ENCODE data around the gene MTF1. TPM values are rescaled to one million over a fixed set of nuclear protein-coding genes. Genes with fewer than 3 reads are reported as not detected.
"Not testable (repeated sequence)": the region's sequence is repeated elsewhere in the genome, so short reads cannot be mapped to it uniquely, and the experiment has no call there.

MTF1 gene
- polyA plus RNA-seq, 10 donors, result 4.8 to 8.0 (median 6.1) TPM

GRCh38 chr1:37794372-37795339 lies 64.7 kb downstream of the MTF1 start:
- peak in 1 of 3 donors; percentile 22 for DNase-seq

- peak; percentile 14 to 71 (median 42) for DNase-seq
These were observed 65.5 kb downstream of the MTF1 start, which contains the start of gene MANEAL for GRCh38 chr1:37793773-37794371. Gene MANEAL, plus strand, starts transcription at chr1:37793847. Its CDS starts 336 bp downstream, at chr1:37794183.

DNA sequence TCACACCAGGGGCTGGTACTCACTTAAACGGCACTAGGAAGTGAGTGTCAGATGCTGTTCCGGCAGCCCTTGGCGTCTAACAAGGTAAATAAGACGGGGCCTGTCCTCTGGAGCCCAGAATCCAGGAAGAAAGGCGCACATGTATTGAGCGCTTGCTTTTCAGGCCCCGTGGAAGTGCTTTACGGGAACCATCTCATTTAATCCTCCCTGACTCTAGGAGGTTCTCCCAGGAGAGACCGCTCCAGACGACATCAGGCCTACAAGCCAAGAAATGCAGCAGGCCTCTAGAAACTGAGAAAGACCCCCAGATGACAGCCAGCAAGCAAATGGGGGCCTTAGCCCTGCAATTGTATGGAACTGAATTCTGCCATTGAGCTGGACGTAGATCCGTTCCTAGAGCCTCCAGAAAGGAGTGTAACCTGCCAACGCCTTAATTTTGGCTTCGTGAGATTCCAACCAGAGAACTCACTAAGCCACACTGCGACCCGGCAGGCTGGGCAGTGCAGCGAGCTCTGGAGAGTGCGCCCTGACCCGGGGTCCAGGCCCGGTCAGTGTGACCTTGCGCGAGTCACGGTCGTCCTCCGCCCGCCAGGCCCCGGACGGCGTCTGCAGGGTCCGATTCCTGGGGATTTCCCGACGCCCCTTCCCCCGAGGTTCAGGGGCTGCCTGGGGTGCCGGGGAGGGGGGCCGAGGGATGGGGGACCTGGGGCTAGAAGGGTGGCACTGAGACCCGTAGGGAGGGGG lies 66.3 kb downstream of the MTF1 start:
- DNase-seq, result no peak

DNA sequence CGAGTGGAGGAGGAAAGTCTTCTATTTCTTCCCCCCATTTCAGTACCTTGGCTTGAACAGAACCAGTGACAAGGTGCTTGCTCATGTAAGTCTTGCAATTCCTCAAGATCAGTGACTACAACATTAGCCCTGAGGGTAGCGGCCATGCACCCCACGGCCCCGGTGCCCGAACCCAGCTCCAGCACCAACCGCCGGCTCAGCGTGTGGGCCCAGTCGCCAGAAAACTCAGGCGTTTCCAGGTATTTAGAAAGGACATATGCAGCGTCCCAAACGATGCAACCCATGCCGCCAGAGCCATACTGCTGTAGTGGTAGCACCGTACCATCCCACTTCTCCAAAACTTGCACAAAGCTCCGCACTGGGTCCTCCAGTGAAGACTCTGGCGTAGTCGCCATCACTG lies 76.9 kb downstream of the MTF1 start:
- no peak for DNase-seq

DNA sequence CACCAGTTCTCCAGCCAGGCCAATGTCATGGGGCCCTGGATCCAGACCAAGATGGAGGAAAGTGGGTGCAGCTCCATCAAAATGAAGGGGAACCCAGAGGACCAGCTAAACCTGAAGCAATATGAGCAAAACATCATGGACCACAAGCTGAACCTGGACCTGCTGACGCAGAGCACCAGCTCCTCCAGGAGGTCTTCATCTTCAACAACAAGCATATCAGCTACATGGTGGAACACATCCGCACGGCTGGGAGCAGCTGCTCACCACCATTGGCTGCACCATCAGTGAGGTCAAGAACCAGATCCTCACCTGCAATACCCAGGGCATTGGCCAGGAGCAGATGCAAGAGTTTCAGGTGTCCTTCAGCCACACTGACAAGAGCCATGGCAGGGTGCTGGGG lies 80.7 kb downstream of the MTF1 start:
- DNase-seq, result no peak

- DNase-seq, result no peak
These were observed 82.4 kb downstream of the MTF1 start for GRCh38 chr1:37776946-37777516.

- not testable (repeated sequence) for DNase-seq
These were observed 88.0 kb downstream of the MTF1 start for GRCh38 chr1:37771440-37771839.

DNA sequence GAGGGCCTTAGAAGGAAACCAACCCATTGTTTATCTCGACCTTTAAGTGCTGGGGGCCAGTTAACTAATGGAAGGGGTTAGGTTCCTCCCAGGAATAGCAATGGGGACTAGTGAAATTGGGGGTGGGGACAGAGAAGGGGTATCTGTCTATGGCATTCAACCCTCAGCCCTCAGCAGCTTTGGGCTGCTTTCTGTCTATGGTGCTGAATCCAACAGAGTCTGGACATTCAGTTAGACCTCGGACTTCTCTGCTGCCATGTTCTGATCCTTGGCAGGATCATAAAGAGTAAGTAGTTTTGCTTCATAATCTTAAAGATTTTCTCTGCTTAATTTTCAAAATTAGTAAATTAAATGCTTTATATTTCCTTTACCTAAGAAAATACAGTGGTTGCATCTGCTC lies 91.9 kb downstream of the MTF1 start:
- DNase-seq, result no peak

- no peak for DNase-seq
These were observed 93.3 kb downstream of the MTF1 start for GRCh38 chr1:37765916-37766664.

GRCh38 chr1:37764888-37765441 lies 94.4 kb downstream of the MTF1 start, which contains the start of gene EPHA10:
Gene EPHA10, minus strand, starts transcription at chr1:37765120. Its CDS starts 54 bp downstream, at chr1:37765066.
- no peak for DNase-seq

DNA sequence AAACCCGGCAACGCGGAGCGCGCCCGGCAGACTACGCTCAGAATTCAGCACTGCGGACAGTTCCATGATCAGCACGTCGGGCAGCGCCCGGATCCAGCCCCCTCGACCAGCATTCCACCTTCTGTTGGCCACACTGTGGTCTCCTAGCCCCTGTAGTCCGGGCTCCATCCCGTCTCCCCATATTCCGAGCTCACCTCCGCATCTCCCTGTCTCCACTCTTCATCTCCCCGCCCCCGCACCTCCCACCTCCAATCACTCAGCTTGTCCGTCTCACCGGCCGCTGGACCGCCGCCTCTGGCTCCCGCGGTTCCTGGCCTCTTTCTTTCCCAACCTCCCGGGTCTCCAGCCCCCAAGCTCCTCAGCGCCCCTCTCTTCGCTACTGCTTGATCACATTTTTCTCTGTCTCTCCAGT lies 95.0 kb downstream of the MTF1 start:
- peak; percentile 22 to 72 (median 70) for DNase-seq

GRCh38 chr1:37763791-37764413 lies 95.5 kb downstream of the MTF1 start:
- DNase-seq, result no peak

DNA sequence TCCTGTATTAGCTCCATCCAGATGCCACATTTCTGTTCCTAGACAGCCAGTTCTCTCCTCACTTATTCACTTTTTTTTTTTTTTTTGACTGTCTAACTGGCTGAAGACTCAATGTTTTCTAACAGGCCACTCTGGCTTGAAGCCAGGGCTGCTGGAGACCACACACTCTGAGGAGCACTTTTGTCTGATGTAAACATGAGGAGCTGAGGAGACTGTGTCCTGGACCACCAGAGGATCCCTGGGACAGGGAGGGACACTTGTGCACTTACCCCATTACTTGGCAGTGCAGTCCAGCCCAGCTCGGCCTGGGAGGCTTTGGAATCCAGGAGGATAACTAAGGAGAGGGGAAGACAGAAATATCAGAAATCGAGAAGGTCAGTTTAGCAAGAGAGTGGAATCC lies 96.9 kb downstream of the MTF1 start:
- no peak for DNase-seq

- DNase-seq, result no peak
These were observed 97.8 kb downstream of the MTF1 start for GRCh38 chr1:37761416-37762095.

Other genes starting within 250 kb of the MTF1 start
- 1 to 10 TPM in 2 of 10 donors, under 1 TPM in 3, not detected in 5; 0.09 to 2.8 (median 0.16) TPM for gene RSPO1, start 224.7 kb downstream of the MTF1 start, polyA plus RNA-seq (ENCODE audit: insufficient read length in 10 of 10)
- 10 to 100 TPM in 5 of 10 donors, 1 to 10 TPM in 5; 5.7 to 15.7 (median 9.7) TPM for gene CDCA8, start 167.1 kb downstream of the MTF1 start, polyA plus RNA-seq (ENCODE audit: insufficient read length in 10 of 10)
- under 1 TPM in 5 of 10 donors, not detected in 5; 0.04 to 0.26 (median 0.18) TPM for gene EPHA10, start 94.5 kb downstream of the MTF1 start, polyA plus RNA-seq (ENCODE audit: insufficient read length in 10 of 10)
- gene MANEAL, start 65.7 kb downstream of the MTF1 start, polyA plus RNA-seq (ENCODE audit: insufficient read length in 10 of 10), result 1 to 10 TPM; 2.0 to 5.1 (median 3.0) TPM
- 10 to 100 TPM; 28.1 to 55.2 (median 34.3) TPM for gene C1orf122, start 51.8 kb downstream of the MTF1 start, polyA plus RNA-seq (ENCODE audit: insufficient read length in 10 of 10)
- 1 to 10 TPM; 6.4 to 9.5 (median 7.7) TPM for gene YRDC, start 51.4 kb downstream of the MTF1 start, polyA plus RNA-seq (ENCODE audit: insufficient read length in 10 of 10)
- gene INPP5B, start 87.5 kb upstream of the MTF1 start, polyA plus RNA-seq (ENCODE audit: insufficient read length in 10 of 10), result 10 to 100 TPM in 9 of 10 donors, 1 to 10 TPM in 1; 7.1 to 13.6 (median 10.8) TPM
- gene SF3A3, start 130.4 kb upstream of the MTF1 start, polyA plus RNA-seq (ENCODE audit: insufficient read length in 10 of 10), result 10 to 100 TPM; 38.8 to 75.4 (median 57.2) TPM
- gene FHL3, start 145.9 kb upstream of the MTF1 start, polyA plus RNA-seq (ENCODE audit: insufficient read length in 10 of 10), result 100 to 1,000 TPM in 9 of 10 donors, 10 to 100 TPM in 1; 66.8 to 174 (median 127) TPM
- 100 to 1,000 TPM in 5 of 10 donors, 10 to 100 TPM in 5; 77.5 to 122 (median 101) TPM for gene UTP11, start 153.1 kb upstream of the MTF1 start, polyA plus RNA-seq (ENCODE audit: insufficient read length in 10 of 10)
- gene POU3F1, start 187.2 kb upstream of the MTF1 start, polyA plus RNA-seq (ENCODE audit: insufficient read length in 10 of 10), result 1 to 10 TPM in 5 of 10 donors, under 1 TPM in 5; 0.34 to 1.8 (median 0.85) TPM